ENCODE measurements around the gene LTBP1.

DNA sequence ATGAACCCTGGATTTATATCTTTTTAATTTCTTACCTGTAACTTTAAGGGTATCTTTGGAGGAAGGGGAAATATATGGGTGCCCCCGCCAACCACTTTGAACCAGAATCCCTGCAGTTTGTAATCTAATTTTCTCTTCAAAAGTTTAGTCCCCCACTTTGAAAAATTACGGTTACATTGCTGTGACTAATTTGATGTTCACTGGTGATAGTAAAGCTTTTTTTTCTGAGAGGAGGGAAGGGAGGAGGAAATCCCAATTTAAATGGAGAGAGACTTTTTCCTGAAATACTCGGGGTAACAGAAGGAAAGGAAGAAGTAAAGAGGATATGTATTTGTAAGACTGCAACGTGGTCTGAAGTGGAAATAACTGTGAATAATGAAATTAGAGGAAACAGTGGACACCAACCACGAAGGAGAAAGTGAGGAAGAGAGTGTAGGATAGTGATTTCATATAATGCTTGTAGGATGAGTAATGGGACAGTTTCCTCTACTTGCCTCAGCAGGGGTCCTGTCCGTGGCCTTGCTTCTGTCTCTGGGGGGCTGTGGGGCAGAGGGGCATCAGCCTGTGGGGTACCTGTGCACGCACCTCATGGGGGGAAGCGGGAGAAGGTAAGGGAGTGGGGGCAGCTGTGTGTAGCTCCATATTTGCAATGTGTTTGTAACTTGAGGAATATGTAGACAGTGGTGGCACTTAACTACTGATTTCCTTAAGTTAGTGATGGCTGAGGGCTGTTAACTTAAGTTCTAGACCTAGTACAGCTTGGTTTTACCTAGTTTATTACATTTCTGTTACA is 161.1 kb downstream of the LTBP1 start:
- no peak for TF ChIP-seq POLR2A (IDR thresholded peaks at IDR 0.05)
- TF ChIP-seq CTCF (IDR thresholded peaks at IDR 0.05): no peak
